Left ventricle myocardium superior (tissue), 1 donor: Measurements from ENCODE around the gene ENG. TPM values are rescaled to one million over a fixed set of nuclear protein-coding genes. Genes with fewer than 3 reads are reported as not detected.
"Not testable (repeated sequence)": the region's sequence is repeated elsewhere in the genome, so short reads cannot be mapped to it uniquely, and the experiment has no call there.

Experiments used
- ATAC-seq: fragments of 200-7000 bp; cut with Tn5 transposase; one replicate; pipeline ENCODE4 v1.9.1; 2020; ENCODE audit warnings: mild to moderate bottlenecking, moderate library complexity
- DNase-seq: peaks from one replicate; pipeline ENCODE4 v3.0.0-alpha.2; 2020
- intact Hi-C: fragments of 100-400 bp; cut with micrococcal nuclease; formaldehyde crosslinking; loops from one replicate; pipeline ENCODE4 v1.11.0; 2022
- total RNA-seq: library from RNA; stranded (reverse); fragmentation: NEBNext Ultra II Directional; extraction: Animal tissue kit (Norgen Biotek cat#: 25700); gene quantifications from one replicate; pipeline ENCODE4 v1.2.1, GENCODE V29; 2021
- donor health status: DM: no; HTN: yes; CAD: no; lungs with severe emphysema.

The ENG gene
- total RNA-seq, 1 donor from 2014 or later: 134 TPM

GRCh38 chr9:127881715-127882114, 27.3 kb upstream of the ENG start:
- ATAC-seq, DNase-seq, intact Hi-C loops: not testable (repeated sequence)

- intact Hi-C loops: no loop called here
- ATAC-seq: no peak
- DNase-seq: no peak
Measured at GRCh38 chr9:127880143-127880542, 25.7 kb upstream of the ENG start.

GRCh38 chr9:127878652-127879390, 24.4 kb upstream of the ENG start:
- intact Hi-C loops: loop anchor here (10.0 kb wide), 1 partner anchor 94 kb away; the partner anchor contains the start of gene CDK9
- DNase-seq: no peak
- ATAC-seq: no peak

GRCh38 chr9:127878001-127878651, 23.7 kb upstream of the ENG start:
- intact Hi-C loops: loop anchor here (10.0 kb wide), 1 partner anchor 93 kb away; the partner anchor contains the start of gene CDK9
- DNase-seq: no peak

GRCh38 chr9:127877566-127877998, 23.1 kb upstream of the ENG start, which contains the start of gene AK1:
Gene AK1, minus strand, starts transcription at chr9:127877675. Its CDS starts 3,058 bp downstream, at chr9:127874617.
- intact Hi-C loops: loop anchor here (10.0 kb wide), 1 partner anchor 93 kb away; the partner anchor contains the start of gene CDK9
- peak; percentile 90 for DNase-seq
- ATAC-seq: peak; percentile 82

More at GRCh38 chr9:127878001-127878651, 23.7 kb upstream of the ENG start:
- no peak for ATAC-seq

- peak; percentile 75 for DNase-seq
Measured at GRCh38 chr9:127876764-127877562, 22.5 kb upstream of the ENG start.

GRCh38 chr9:127876026-127876763, 21.7 kb upstream of the ENG start:
- DNase-seq (no peak), ATAC-seq (no peak)
- intact Hi-C loops: loop anchor here (10.0 kb wide), 1 partner anchor 91 kb away; the partner anchor contains the start of gene CDK9

More at GRCh38 chr9:127876764-127877562, 22.5 kb upstream of the ENG start:
- peak; percentile 55 for ATAC-seq
- intact Hi-C loops: loop anchor here (10.0 kb wide), 1 partner anchor 92 kb away; the partner anchor contains the start of gene CDK9

- ATAC-seq: no peak
- intact Hi-C loops: loop anchor here (10.0 kb wide), 1 partner anchor 91 kb away; the partner anchor contains the start of gene CDK9
- no peak for DNase-seq
Measured at GRCh38 chr9:127875306-127875966, 21.0 kb upstream of the ENG start.

GRCh38 chr9:127874301-127875221, 20.1 kb upstream of the ENG start:
- intact Hi-C loops: loop anchor here (10.0 kb wide), 1 partner anchor 90 kb away; the partner anchor contains the start of gene CDK9
- peak; percentile 69 for DNase-seq
- peak; percentile 19 for ATAC-seq

GRCh38 chr9:127873886-127874285, 19.4 kb upstream of the ENG start:
- DNase-seq: peak; percentile 91
- intact Hi-C loops: loop anchor here (10.0 kb wide), 1 partner anchor 89 kb away; the partner anchor contains the start of gene CDK9
- peak; percentile 63 for ATAC-seq

GRCh38 chr9:127873223-127873691, 18.8 kb upstream of the ENG start:
- DNase-seq (no peak), ATAC-seq (no peak)
- intact Hi-C loops: loop anchor here (10.0 kb wide), 1 partner anchor 88 kb away; the partner anchor contains the start of gene CDK9

GRCh38 chr9:127872369-127873222, 18.1 kb upstream of the ENG start:
- DNase-seq (no peak), ATAC-seq (no peak)

GRCh38 chr9:127871531-127871930, 17.1 kb upstream of the ENG start:
- intact Hi-C loops: loop anchor here (10.0 kb wide), 1 partner anchor 87 kb away; the partner anchor contains the start of gene CDK9
- DNase-seq (no peak), ATAC-seq (no peak)

More at GRCh38 chr9:127872369-127873222, 18.1 kb upstream of the ENG start:
- intact Hi-C loops: loop anchor here (10.0 kb wide), 1 partner anchor 88 kb away; the partner anchor contains the start of gene CDK9

GRCh38 chr9:127870887-127871286, 16.4 kb upstream of the ENG start:
- ATAC-seq: no peak
- DNase-seq: no peak
- intact Hi-C loops: loop anchor here (10.0 kb wide), 1 partner anchor 86 kb away; the partner anchor contains the start of gene CDK9

- intact Hi-C loops: loop anchor here (10.0 kb wide), 1 partner anchor 85 kb away; the partner anchor contains the start of gene CDK9
- not testable (repeated sequence) for DNase-seq, ATAC-seq
Measured at GRCh38 chr9:127870153-127870491, 15.7 kb upstream of the ENG start.
